ENCODE data around the gene SIDT1.

GRCh38 chr3:113545594-113545993 lies 13.2 kb downstream of the SIDT1 start:
- TF ChIP-seq CTCF (IDR thresholded peaks at IDR 0.05; ENCODE audit: low read depth, low read length, missing input control) (no peak), YY1 (IDR thresholded peaks at IDR 0.05) (no peak), GABPA (IDR thresholded peaks at IDR 0.05 in 1 of 2, conservative IDR thresholded peaks at IDR 0.05 in 1 of 2) (no peak), REST (IDR thresholded peaks at IDR 0.05) (no peak), EGR1 (IDR thresholded peaks at IDR 0.05; ENCODE audit: low read depth in 2 of 2) (no peak), RAD21 (IDR thresholded peaks at IDR 0.05) (no peak), RXRA (IDR thresholded peaks at IDR 0.05) (no peak), JUND (IDR thresholded peaks at IDR 0.05) (no peak), SP1 (IDR thresholded peaks at IDR 0.05) (no peak), TAF1 (conservative IDR thresholded peaks at IDR 0.05) (no peak), HNF4G (IDR thresholded peaks at IDR 0.05) (no peak)
- TF ChIP-seq, protein P1, sequence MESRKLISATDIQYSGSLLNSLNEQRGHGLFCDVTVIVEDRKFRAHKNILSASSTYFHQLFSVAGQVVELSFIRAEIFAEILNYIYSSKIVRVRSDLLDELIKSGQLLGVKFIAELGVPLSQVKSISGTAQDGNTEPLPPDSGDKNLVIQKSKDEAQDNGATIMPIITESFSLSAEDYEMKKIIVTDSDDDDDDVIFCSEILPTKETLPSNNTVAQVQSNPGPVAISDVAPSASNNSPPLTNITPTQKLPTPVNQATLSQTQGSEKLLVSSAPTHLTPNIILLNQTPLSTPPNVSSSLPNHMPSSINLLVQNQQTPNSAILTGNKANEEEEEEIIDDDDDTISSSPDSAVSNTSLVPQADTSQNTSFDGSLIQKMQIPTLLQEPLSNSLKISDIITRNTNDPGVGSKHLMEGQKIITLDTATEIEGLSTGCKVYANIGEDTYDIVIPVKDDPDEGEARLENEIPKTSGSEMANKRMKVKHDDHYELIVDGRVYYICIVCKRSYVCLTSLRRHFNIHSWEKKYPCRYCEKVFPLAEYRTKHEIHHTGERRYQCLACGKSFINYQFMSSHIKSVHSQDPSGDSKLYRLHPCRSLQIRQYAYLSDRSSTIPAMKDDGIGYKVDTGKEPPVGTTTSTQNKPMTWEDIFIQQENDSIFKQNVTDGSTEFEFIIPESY (IDR thresholded peaks at IDR 0.05) = no peak
- TF ChIP-seq, protein P2, sequence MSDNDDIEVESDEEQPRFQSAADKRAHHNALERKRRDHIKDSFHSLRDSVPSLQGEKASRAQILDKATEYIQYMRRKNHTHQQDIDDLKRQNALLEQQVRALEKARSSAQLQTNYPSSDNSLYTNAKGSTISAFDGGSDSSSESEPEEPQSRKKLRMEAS (IDR thresholded peaks at IDR 0.05) = no peak
- TF ChIP-seq, protein P3, sequence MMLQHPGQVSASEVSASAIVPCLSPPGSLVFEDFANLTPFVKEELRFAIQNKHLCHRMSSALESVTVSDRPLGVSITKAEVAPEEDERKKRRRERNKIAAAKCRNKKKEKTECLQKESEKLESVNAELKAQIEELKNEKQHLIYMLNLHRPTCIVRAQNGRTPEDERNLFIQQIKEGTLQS (IDR thresholded peaks at IDR 0.05) = no peak

Measured in liver (tissue), 3 donors.